ENCODE results near the gene MRPL54.

The MRPL54 gene

DNA sequence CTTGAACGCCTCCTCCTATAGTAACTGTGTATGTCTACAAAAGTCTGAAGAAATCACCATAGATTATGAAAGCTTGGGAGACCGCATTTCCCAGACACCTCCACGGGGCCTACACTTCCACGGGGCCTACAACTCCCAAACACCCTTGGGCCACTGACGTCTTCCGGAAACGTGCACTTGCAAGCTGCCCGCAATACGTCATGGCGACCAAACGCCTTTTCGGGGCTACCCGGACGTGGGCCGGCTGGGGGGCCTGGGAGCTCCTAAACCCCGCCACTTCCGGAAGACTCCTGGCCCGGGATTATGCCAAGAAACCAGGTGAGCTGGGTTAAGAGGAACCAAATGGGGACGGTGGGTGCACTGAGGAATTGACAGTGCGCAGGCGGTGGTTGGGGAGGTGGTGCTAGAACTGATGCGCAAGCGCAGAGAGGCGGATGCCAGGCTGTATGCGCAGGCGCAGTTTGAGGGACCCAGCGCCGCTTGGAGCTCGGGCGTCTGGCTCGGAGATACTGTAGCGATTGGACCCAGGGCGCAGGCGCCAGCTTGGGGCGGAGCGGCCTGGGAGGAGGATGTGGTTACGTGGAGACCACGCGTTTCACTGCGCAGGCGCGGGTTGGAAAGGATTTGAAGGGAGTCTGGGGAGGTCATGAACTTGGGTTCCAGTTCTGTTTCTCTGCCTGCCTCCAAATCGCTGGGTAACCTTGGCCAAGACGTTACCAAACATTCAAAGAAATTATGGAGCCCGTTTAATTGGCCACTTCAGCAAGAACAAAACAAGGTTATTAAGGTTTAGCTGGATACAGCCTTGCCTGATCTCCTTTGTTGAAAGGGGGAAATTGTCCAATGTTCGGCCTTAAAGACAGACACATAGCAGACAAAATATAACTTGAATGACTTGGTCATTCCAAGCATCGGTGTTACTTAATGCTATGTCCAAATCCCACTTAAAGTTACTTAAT lies at the start of gene MRPL54:
TSS of gene MRPL54 (plus strand) at position 182 of the 959 bp plus-strand sequence. CDS start at position 201, 19 bp downstream.
- FAIRE-seq (peak; percentile 99), DNase-seq (ENCODE audit: insufficient read length, low spot score) (peak; percentile 95)

DNA sequence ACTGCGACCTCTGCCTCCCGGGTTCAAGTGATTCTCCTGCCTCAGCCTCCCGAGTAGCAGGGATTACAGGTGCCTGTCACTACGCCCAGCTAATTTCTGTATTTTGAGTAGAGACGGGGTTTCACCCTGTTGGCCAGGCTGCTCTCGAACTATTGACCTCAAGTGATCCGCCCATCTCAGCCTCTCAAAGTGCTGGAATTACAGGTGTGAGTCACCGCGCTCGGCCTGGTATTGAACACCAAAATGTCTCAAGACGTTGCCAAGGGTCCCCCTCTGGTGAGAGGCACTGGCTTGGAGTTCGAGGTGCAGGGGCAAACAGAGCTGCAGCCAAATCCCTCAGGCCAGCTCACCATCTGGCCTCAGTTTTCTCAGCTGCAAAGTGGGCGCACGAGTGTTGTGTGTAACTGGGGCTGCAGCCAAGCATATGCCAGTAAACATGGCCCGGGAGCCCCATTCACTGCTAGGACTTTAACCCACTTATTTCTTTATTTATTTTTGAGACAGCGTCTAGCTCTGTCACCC lies 46.3 kb upstream of the MRPL54 start:
- FAIRE-seq (no peak), DNase-seq (ENCODE audit: insufficient read length, low spot score) (no peak)

GRCh38 chr19:3719868-3720267 lies 42.6 kb upstream of the MRPL54 start:
- DNase-seq (ENCODE audit: insufficient read length, low spot score), result no peak
- FAIRE-seq, result no peak

GRCh38 chr19:3720349-3720917 lies 42.0 kb upstream of the MRPL54 start:
- DNase-seq (ENCODE audit: insufficient read length, low spot score), result no peak
- FAIRE-seq, result no peak

DNA sequence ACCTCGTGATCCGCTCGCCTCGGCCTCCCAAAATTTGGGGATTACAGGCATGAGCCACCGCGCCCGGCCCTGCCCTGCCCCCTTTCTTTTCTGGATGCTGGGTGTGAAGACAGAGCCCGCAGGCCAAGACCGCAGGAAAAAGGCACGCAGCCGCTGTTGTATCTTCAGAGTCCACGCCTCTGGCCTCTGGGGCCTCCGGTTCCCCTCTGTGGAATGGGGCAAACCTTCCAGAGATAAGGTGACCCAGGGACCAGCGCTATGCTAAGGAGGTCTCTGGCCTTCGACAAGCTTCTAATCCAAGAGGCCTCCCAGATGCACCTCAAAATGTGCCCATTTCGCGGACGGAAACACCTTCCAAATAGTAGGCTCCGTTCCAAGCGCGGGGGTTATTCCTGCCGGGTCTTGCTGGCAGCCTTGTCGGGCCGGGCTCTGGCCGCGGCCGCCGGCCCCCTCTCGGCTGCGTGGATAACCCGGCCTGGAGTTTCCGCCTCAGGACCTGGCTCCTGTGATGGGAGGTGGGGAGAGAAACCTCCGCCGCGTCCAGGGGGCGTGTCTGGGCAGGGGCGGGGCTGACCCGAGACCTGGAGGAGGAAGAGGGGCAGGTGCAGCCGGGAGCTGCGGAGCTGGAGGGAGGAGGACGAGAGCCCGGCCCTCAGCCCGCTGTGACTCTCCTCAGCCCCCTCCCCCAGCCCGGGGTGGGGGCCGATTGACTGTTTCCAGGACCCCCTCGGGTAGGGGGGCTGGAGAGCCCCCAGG lies 41.2 kb upstream of the MRPL54 start:
- FAIRE-seq (no peak), DNase-seq (ENCODE audit: insufficient read length, low spot score) (peak; percentile 90)

- no peak for DNase-seq (ENCODE audit: insufficient read length, low spot score)
- FAIRE-seq, result no peak
Measured at GRCh38 chr19:3721887-3722442, 40.5 kb upstream of the MRPL54 start.

- FAIRE-seq (no peak), DNase-seq (ENCODE audit: insufficient read length, low spot score) (no peak)
Measured at GRCh38 chr19:3722443-3723109, 39.9 kb upstream of the MRPL54 start.

- no peak for DNase-seq (ENCODE audit: insufficient read length, low spot score)
- FAIRE-seq, result no peak
Measured at GRCh38 chr19:3723110-3723488, 39.4 kb upstream of the MRPL54 start.

GRCh38 chr19:3723883-3724282 lies 38.6 kb upstream of the MRPL54 start:
- no peak for FAIRE-seq

DNA sequence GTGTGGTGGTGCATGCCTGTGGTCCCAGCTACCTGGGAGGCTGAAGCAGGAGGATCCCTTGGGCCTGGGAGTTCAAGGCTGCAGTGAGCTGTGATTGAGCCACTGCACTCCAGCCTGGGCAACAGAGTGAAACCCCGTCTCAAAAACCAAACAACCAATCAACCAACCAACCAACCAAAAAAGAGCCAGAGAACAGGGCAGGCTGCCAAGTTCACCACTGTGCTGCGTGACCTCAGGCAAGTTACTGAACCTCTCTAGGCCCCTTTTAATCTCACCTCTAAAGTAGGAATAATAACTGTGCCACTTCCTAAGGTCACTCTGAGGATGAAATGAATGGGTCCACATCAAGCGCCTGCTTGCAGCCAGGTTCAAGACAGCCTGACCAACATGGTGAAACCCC lies 37.4 kb upstream of the MRPL54 start:
- FAIRE-seq (no peak), DNase-seq (ENCODE audit: insufficient read length, low spot score) (no peak)

More at GRCh38 chr19:3723883-3724282, 38.6 kb upstream of the MRPL54 start:
- DNase-seq (ENCODE audit: insufficient read length, low spot score), result no peak

GRCh38 chr19:3725640-3726310 lies 36.7 kb upstream of the MRPL54 start:
- FAIRE-seq (no peak), DNase-seq (ENCODE audit: insufficient read length, low spot score) (no peak)

DNA sequence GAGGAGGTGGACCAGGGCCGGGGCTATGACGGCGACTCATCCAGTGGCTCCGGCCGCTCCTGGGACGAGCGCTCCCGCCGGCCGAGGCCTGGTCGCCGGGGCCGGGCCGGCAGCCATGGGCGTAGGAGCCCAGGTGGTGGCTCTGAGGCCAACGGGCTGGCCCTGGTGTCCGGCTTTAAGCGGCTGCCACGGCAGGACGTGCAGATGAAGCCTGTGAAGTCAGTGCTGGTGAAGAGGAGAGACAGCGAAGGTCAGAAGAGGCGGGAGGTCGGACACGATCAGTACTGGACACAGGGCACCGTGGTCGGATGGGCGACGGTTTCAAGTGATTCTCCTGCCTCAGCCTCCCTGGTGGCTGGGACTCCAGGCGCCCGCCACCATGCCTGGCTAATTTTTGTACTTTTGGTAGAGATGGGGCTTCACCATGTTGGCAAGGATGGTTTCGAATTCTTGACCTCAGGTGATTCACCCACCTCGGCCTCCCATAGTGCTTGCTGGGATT lies 32.0 kb upstream of the MRPL54 start:
- no peak for DNase-seq (ENCODE audit: insufficient read length, low spot score)
- no peak for FAIRE-seq

GRCh38 chr19:3732108-3732507 lies 30.4 kb upstream of the MRPL54 start:
- no peak for FAIRE-seq
- DNase-seq (ENCODE audit: insufficient read length, low spot score), result no peak

DNA sequence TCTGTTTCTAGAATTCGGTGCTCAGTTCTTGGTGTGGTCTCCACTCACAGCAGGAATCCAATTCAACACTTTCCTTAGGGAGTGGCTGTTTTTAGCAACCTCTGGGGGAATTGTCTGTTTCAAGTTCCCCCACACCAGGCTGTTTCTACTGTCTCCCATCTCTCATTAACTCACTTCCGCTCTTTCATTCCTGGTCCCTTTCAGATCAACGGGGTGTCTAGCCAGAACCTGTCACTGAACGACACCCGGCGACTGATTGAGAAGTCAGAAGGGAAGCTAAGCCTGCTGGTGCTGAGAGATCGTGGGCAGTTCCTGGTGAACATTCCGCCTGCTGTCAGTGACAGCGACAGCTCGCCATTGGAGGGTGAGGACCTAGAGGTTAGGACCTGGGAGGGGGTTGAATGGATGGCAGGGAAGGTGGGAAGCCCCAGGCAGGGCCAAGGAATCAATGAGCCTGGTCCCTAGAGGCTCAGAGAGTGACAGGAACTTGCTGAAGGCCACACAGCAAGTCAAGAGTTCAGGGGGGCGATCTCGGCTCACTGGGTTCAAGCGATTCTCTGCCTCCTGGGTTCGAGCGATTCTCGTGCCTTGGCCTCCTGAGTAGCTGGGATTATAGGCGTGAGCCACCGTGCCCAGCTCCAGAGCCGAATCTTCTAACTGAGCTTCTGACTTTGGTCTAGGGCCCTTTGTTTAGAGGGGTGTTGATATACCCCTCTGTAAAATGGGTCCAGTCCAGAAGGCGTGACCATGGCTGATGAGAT lies 28.8 kb upstream of the MRPL54 start:
- DNase-seq (ENCODE audit: insufficient read length, low spot score), result no peak
- FAIRE-seq, result no peak

- FAIRE-seq (no peak), DNase-seq (ENCODE audit: insufficient read length, low spot score) (no peak)
Measured at GRCh38 chr19:3734310-3734600, 28.2 kb upstream of the MRPL54 start.

GRCh38 chr19:3736106-3736724 lies 26.3 kb upstream of the MRPL54 start:
- FAIRE-seq (no peak), DNase-seq (ENCODE audit: insufficient read length, low spot score) (no peak)

GRCh38 chr19:3737487-3738205 lies 24.8 kb upstream of the MRPL54 start:
- DNase-seq (ENCODE audit: insufficient read length, low spot score) (no peak), FAIRE-seq (no peak)
